ENCODE results near the gene ANKRD34B. TPM values are rescaled to one million over a fixed set of nuclear protein-coding genes. Genes with fewer than 3 reads are reported as not detected.

ANKRD34B gene
- total and polyA plus RNA-seq, 8 donors: not detected

- Histone ChIP-seq H3K4me1 (no peaks in the 10 kb centered on the region), H3K27me3 (no peaks in the 10 kb centered on the region), H3K4me3 (no peak overlapping the region), H3K27ac (no peak overlapping the region), H3K9me3 (no peaks in the 10 kb centered on the region), H3K36me3 (no peaks in the 10 kb centered on the region)
- ATAC-seq (no peak), FAIRE-seq (no peak), DNase-seq (no peak)
- intact Hi-C loops (cut with DNase I): no loop called here
- WGBS, 2 donors: 98 to 100% methylated on average over 3 of the region's 3 CpGs
- TF ChIP-seq, protein P1, sequence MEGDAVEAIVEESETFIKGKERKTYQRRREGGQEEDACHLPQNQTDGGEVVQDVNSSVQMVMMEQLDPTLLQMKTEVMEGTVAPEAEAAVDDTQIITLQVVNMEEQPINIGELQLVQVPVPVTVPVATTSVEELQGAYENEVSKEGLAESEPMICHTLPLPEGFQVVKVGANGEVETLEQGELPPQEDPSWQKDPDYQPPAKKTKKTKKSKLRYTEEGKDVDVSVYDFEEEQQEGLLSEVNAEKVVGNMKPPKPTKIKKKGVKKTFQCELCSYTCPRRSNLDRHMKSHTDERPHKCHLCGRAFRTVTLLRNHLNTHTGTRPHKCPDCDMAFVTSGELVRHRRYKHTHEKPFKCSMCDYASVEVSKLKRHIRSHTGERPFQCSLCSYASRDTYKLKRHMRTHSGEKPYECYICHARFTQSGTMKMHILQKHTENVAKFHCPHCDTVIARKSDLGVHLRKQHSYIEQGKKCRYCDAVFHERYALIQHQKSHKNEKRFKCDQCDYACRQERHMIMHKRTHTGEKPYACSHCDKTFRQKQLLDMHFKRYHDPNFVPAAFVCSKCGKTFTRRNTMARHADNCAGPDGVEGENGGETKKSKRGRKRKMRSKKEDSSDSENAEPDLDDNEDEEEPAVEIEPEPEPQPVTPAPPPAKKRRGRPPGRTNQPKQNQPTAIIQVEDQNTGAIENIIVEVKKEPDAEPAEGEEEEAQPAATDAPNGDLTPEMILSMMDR (IDR thresholded peaks at IDR 0.05): no peak
These were observed 62.4 kb downstream of the ANKRD34B start for GRCh38 chr5:80507663-80508062.

Other genes with a start within 250 kb of the ANKRD34B start
- gene ZFYVE16, start 162.2 kb downstream of the ANKRD34B start, total RNA-seq: 10 to 100 TPM in 3 of 6 donors, 1 to 10 TPM in 3; 7.9 to 22.6 (median 9.8) TPM
- gene ZFYVE16, start 162.2 kb downstream of the ANKRD34B start, polyA plus RNA-seq: 1 to 10 TPM; 6.3 to 9.5 TPM
- gene FAM151B, start 82.2 kb downstream of the ANKRD34B start, total RNA-seq: 1 to 10 TPM; 1.1 to 2.5 (median 1.9) TPM
- gene FAM151B, start 82.2 kb downstream of the ANKRD34B start, polyA plus RNA-seq: 1 to 10 TPM in 1 of 2 donors, under 1 TPM in 1; 0.49 to 1.2 TPM
- gene MSH3, start 84.4 kb upstream of the ANKRD34B start, total RNA-seq: 10 to 100 TPM in 2 of 6 donors, 1 to 10 TPM in 4; 6.6 to 11.5 (median 9.3) TPM
- gene MSH3, start 84.4 kb upstream of the ANKRD34B start, polyA plus RNA-seq: 1 to 10 TPM; 2.1 to 3.9 TPM
- 1 to 10 TPM in 5 of 6 donors, under 1 TPM in 1; 0.88 to 5.8 (median 1.9) TPM for gene DHFR, start 84.7 kb upstream of the ANKRD34B start, total RNA-seq
- 1 to 10 TPM; 1.9 to 3.4 TPM for gene DHFR, start 84.7 kb upstream of the ANKRD34B start, polyA plus RNA-seq

Data from pancreas (tissue), 10 donors.